ENCODE data around the gene STAB1. TPM values are rescaled to one million over a fixed set of nuclear protein-coding genes. Genes with fewer than 3 reads are reported as not detected.
A peak's percentile ranks its signal among the peaks of the same experiment; 100 is the strongest.

Gene STAB1
- total RNA-seq, 4 donors from 2014 or later, result 76.2 to 167 (median 95.8) TPM

DNA sequence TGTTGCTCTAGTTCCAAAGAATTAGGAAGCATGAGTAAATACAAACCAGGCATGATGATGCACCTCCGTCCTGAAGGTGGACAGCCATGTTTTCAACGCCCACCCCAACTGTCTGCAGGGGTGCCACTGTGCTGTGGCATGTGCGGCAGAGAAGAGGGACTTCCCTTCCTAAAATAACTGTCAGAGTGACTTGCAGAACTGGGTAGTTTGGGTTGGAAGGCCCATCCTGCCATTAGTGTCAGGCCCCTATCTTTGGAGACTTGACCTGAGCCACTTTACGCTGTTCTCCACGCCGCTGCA lies 17.4 kb upstream of the STAB1 start:
- ATAC-seq, result no peak

GRCh38 chr3:52479037-52479876 lies 15.9 kb upstream of the STAB1 start:
- H3K27me3 ChIP-seq, result no peaks in the 10 kb centered on the region
- H3K36me3 ChIP-seq, result peaks cover 0 to 94% of the 10 kb centered on the region in 2 donors
- TF ChIP-seq POLR2A (IDR thresholded peaks at IDR 0.05) (no peak), POLR2AphosphoS5 (IDR thresholded peaks at IDR 0.05) (no peak), EP300 (IDR thresholded peaks at IDR 0.05) (no peak)
- TF ChIP-seq, protein P1, sequence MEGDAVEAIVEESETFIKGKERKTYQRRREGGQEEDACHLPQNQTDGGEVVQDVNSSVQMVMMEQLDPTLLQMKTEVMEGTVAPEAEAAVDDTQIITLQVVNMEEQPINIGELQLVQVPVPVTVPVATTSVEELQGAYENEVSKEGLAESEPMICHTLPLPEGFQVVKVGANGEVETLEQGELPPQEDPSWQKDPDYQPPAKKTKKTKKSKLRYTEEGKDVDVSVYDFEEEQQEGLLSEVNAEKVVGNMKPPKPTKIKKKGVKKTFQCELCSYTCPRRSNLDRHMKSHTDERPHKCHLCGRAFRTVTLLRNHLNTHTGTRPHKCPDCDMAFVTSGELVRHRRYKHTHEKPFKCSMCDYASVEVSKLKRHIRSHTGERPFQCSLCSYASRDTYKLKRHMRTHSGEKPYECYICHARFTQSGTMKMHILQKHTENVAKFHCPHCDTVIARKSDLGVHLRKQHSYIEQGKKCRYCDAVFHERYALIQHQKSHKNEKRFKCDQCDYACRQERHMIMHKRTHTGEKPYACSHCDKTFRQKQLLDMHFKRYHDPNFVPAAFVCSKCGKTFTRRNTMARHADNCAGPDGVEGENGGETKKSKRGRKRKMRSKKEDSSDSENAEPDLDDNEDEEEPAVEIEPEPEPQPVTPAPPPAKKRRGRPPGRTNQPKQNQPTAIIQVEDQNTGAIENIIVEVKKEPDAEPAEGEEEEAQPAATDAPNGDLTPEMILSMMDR (IDR thresholded peaks at IDR 0.05), result no peak
- H3K9me3 ChIP-seq, result no peaks in the 10 kb centered on the region
- no peak for ATAC-seq
- H3K27ac ChIP-seq, result peak overlapping the region in 3 of 4 donors; percentile 0 to 83 (median 21)
- 83% methylated on average over 1 of the region's 7 CpGs; no CpG with 5 or more reads in 1 of the 2 donors for WGBS, 2 donors (ENCODE audit: low coverage in 1 of 2)
- peaks cover 0 to 19% (median 12%) of the 10 kb centered on the region in 3 donors for H3K4me1 ChIP-seq
- no peak overlapping the region for H3K4me3 ChIP-seq

More for the DNA sequence above, 17.4 kb upstream of the STAB1 start:
- Histone ChIP-seq H3K9me3 (no peaks in the 10 kb centered on the region), H3K4me3 (no peak overlapping the region), H3K27me3 (no peaks in the 10 kb centered on the region), H3K36me3 (peaks cover 0 to 100% of the 10 kb centered on the region in 2 donors), H3K27ac (no peak overlapping the region), H3K4me1 (peaks cover 0 to 4% (median 0%) of the 10 kb centered on the region in 3 donors)
- 88% methylated on average over 3 of the region's 6 CpGs; no CpG with 5 or more reads in 1 of the 2 donors for WGBS, 2 donors (ENCODE audit: low coverage in 1 of 2)
- TF ChIP-seq POLR2A (IDR thresholded peaks at IDR 0.05), result no peak

- TF ChIP-seq, protein P1 (IDR thresholded peaks at IDR 0.05), result no peak
- TF ChIP-seq EP300 (IDR thresholded peaks at IDR 0.05) (no peak), POLR2AphosphoS5 (IDR thresholded peaks at IDR 0.05) (no peak), POLR2A (IDR thresholded peaks at IDR 0.05) (no peak)
- Histone ChIP-seq H3K27ac (peak overlapping the region in 3 of 4 donors; percentile 5 to 83 (median 21)), H3K4me1 (peaks cover 5 to 27% (median 19%) of the 10 kb centered on the region in 3 donors), H3K9me3 (no peaks in the 10 kb centered on the region), H3K36me3 (peaks cover 0 to 87% of the 10 kb centered on the region in 2 donors), H3K27me3 (no peaks in the 10 kb centered on the region), H3K4me3 (peak overlapping the region in 1 of 2 donors; percentile 4)
- WGBS, 2 donors (ENCODE audit: low coverage in 1 of 2), result 81 to 82% methylated on average over 5 to 6 of the region's 16 CpGs
- no peak for ATAC-seq
These were observed 15.1 kb upstream of the STAB1 start for GRCh38 chr3:52479877-52480575.

GRCh38 chr3:52480768-52481715 lies 14.1 kb upstream of the STAB1 start:
- TF ChIP-seq EP300 (IDR thresholded peaks at IDR 0.05), result no peak
- TF ChIP-seq POLR2A (IDR thresholded peaks at IDR 0.05), result no peak
- TF ChIP-seq POLR2AphosphoS5 (IDR thresholded peaks at IDR 0.05), result no peak
- TF ChIP-seq, protein P1 (IDR thresholded peaks at IDR 0.05), result no peak
- WGBS, 2 donors (ENCODE audit: low coverage in 1 of 2), result 66 to 78% methylated on average over 6 of the region's 27 CpGs
- ATAC-seq, result no peak

More at GRCh38 chr3:52480768-52481715, 14.1 kb upstream of the STAB1 start:
- Histone ChIP-seq H3K4me3 (no peak overlapping the region), H3K4me1 (peaks cover 5 to 33% (median 19%) of the 10 kb centered on the region in 3 donors), H3K36me3 (peaks cover 0 to 87% of the 10 kb centered on the region in 2 donors), H3K27me3 (no peaks in the 10 kb centered on the region), H3K9me3 (no peaks in the 10 kb centered on the region), H3K27ac (peak overlapping the region in 2 of 4 donors; percentile 21 to 83)
